Endothelial cell (in vitro differentiated cells): ENCODE data around the gene ATXN10. TPM values are rescaled to one million over a fixed set of nuclear protein-coding genes. Genes with fewer than 3 reads are reported as not detected.

Experiments used
- DNase-seq: peaks from one replicate; pipeline ENCODE4 v3.0.0; 2021; ENCODE audit warnings: low spot score
- H3K27ac Mint-ChIP-seq: one replicate; pipeline ENCODE4 v1.8.0; 2021; ENCODE audit warnings: mixed read lengths, inconsistent platforms; ENCODE audit not compliant: unreplicated experiment
- H3K27me3 Mint-ChIP-seq: one replicate; pipeline ENCODE4 v1.8.0; 2021; ENCODE audit warnings: mild to moderate bottlenecking, moderate library complexity, mixed read lengths, inconsistent platforms; ENCODE audit not compliant: unreplicated experiment
- H3K36me3 Mint-ChIP-seq: one replicate; pipeline ENCODE4 v1.8.0; 2021; ENCODE audit warnings: mild to moderate bottlenecking, low read depth, mixed read lengths, inconsistent platforms; ENCODE audit not compliant: unreplicated experiment
- H3K4me1 Mint-ChIP-seq: one replicate; pipeline ENCODE4 v1.8.0; 2021; ENCODE audit warnings: mild to moderate bottlenecking, mixed read lengths, inconsistent platforms; ENCODE audit not compliant: unreplicated experiment
- H3K4me3 Mint-ChIP-seq: one replicate; pipeline ENCODE4 v1.8.0; 2021; ENCODE audit warnings: mild to moderate bottlenecking, mixed read lengths, inconsistent platforms; ENCODE audit not compliant: unreplicated experiment
- H3K9me3 Mint-ChIP-seq: one replicate; pipeline ENCODE4 v1.8.0; 2021; ENCODE audit warnings: mixed read lengths, inconsistent platforms; ENCODE audit not compliant: unreplicated experiment
- CTCF ChIP-seq: fragments of 200-600 bp; sonication (generic); IDR thresholded peaks from one replicate; pipeline ENCODE4 v1.5.0; 2021; ENCODE audit warnings: antibody characterized with exemption; ENCODE audit not compliant: unreplicated experiment
- total RNA-seq: library from RNA; stranded (reverse); fragmentation: NEBNext Ultra II Directional; extraction: Animal tissue kit (Norgen Biotek cat#: 25700); gene quantifications from one replicate; pipeline ENCODE4 v1.2.1, GENCODE V29; 2021; ENCODE audit not compliant: unreplicated experiment

The ATXN10 gene
- total RNA-seq, 1 donor from 2014 or later, result 152 TPM

- Mint-ChIP-seq H3K27me3 (peaks cover 2% of the 10 kb centered on the region), H3K4me1 (peaks cover 20% of the 10 kb centered on the region), H3K4me3 (no peak overlapping the region), H3K36me3 (peaks cover 8% of the 10 kb centered on the region), H3K27ac (no peak overlapping the region), H3K9me3 (no peaks in the 10 kb centered on the region)
- TF ChIP-seq CTCF, result no peak
- DNase-seq, result no peak
Observed at GRCh38 chr22:45842291-45842991, 170.8 kb downstream of the ATXN10 start.

- Mint-ChIP-seq H3K36me3 (peaks cover 11% of the 10 kb centered on the region), H3K4me1 (peaks cover 21% of the 10 kb centered on the region), H3K9me3 (no peaks in the 10 kb centered on the region), H3K27me3 (peaks cover 2% of the 10 kb centered on the region), H3K27ac (no peak overlapping the region), H3K4me3 (no peak overlapping the region)
- no peak for DNase-seq
- no peak for TF ChIP-seq CTCF
Observed at GRCh38 chr22:45843031-45843430, 171.4 kb downstream of the ATXN10 start.

- Mint-ChIP-seq H3K9me3 (no peaks in the 10 kb centered on the region), H3K27ac (no peak overlapping the region), H3K4me1 (peaks cover 23% of the 10 kb centered on the region), H3K36me3 (peaks cover 20% of the 10 kb centered on the region), H3K4me3 (no peak overlapping the region), H3K27me3 (peaks cover 2% of the 10 kb centered on the region)
- DNase-seq, result no peak
- no peak for TF ChIP-seq CTCF
Observed at GRCh38 chr22:45843986-45844385, 172.4 kb downstream of the ATXN10 start.

- peaks cover 23% of the 10 kb centered on the region for H3K4me1 Mint-ChIP-seq
- peaks cover 2% of the 10 kb centered on the region for H3K27me3 Mint-ChIP-seq
- DNase-seq, result no peak
- no peaks in the 10 kb centered on the region for H3K9me3 Mint-ChIP-seq
- TF ChIP-seq CTCF, result no peak
- H3K36me3 Mint-ChIP-seq, result peaks cover 22% of the 10 kb centered on the region
- H3K27ac Mint-ChIP-seq, result no peak overlapping the region
- no peak overlapping the region for H3K4me3 Mint-ChIP-seq
Observed at GRCh38 chr22:45845076-45845487, 173.4 kb downstream of the ATXN10 start.

GRCh38 chr22:45846952-45847351 is 175.3 kb downstream of the ATXN10 start:
- Mint-ChIP-seq H3K27ac (no peak overlapping the region), H3K9me3 (no peaks in the 10 kb centered on the region), H3K4me1 (peaks cover 23% of the 10 kb centered on the region), H3K4me3 (no peak overlapping the region), H3K36me3 (peaks cover 26% of the 10 kb centered on the region), H3K27me3 (no peaks in the 10 kb centered on the region)
- no peak for DNase-seq
- TF ChIP-seq CTCF, result no peak
